H9 (cell line): ENCODE data around the gene C4orf51. TPM values are rescaled to one million over a fixed set of nuclear protein-coding genes. Genes with fewer than 3 reads are reported as not detected.

Experiments used
- DNase-seq: peaks from one replicate; pipeline ENCODE4 v3.0.0-alpha.2; 2017
- H2AFZ ChIP-seq: one replicate; pipeline ENCODE4 v1.6.1; 2013; ENCODE audit warnings: mild to moderate bottlenecking, low read length, control low read depth, moderate library complexity
- H2AK5ac ChIP-seq: 2 replicates; pipeline ENCODE4 v1.6.1; 2013; ENCODE audit warnings: low read length, control low read depth, mixed read lengths; ENCODE audit not compliant: insufficient read length
- H2BK120ac ChIP-seq: one replicate; pipeline ENCODE4 v1.6.1; 2013; ENCODE audit warnings: low read depth, mild to moderate bottlenecking, low read length, control low read depth, inconsistent platforms; ENCODE audit not compliant: poor library complexity, severe bottlenecking
- H2BK12ac ChIP-seq: 2 replicates; pipeline ENCODE4 v1.6.1; 2013; ENCODE audit warnings: low read length, control low read depth, mixed read lengths, low read depth; ENCODE audit not compliant: insufficient read length
- H2BK15ac ChIP-seq: 2 replicates; pipeline ENCODE4 v1.6.1; 2013; ENCODE audit warnings: low read depth, low read length, control low read depth
- H2BK20ac ChIP-seq: one replicate; pipeline ENCODE4 v1.6.1; 2013; ENCODE audit warnings: low read depth, mild to moderate bottlenecking, low read length, control low read depth, inconsistent platforms; ENCODE audit not compliant: poor library complexity, severe bottlenecking
- H2BK5ac ChIP-seq: 2 replicates; pipeline ENCODE4 v1.6.1; 2013; ENCODE audit warnings: low read length, control low read depth, mixed read lengths; ENCODE audit not compliant: insufficient read length
- H3K14ac ChIP-seq: 2 replicates; pipeline ENCODE4 v1.6.1; 2013; ENCODE audit warnings: low read length, control low read depth; ENCODE audit not compliant: insufficient read depth
- H3K18ac ChIP-seq: 2 replicates; pipeline ENCODE4 v1.6.1; 2013; ENCODE audit warnings: low read depth, mild to moderate bottlenecking, mixed read lengths, low read length, control low read depth; ENCODE audit not compliant: insufficient read length
- H3K23ac ChIP-seq: 2 replicates; pipeline ENCODE4 v1.6.1; 2013; ENCODE audit warnings: low read length, control low read depth, mixed read lengths, low read depth; ENCODE audit not compliant: insufficient read length
- H3K23me2 ChIP-seq: 2 replicates; pipeline ENCODE4 v1.6.1; 2013; ENCODE audit warnings: low read depth, mild to moderate bottlenecking, mixed read lengths, low read length, control low read depth; ENCODE audit not compliant: insufficient read length, poor library complexity, severe bottlenecking
- H3K27ac ChIP-seq: 2 replicates; pipeline ENCODE4 v1.5.1; 2013; ENCODE audit warnings: low read length, control low read depth, mixed read lengths, low read depth; ENCODE audit not compliant: insufficient read length
- H3K27me3 ChIP-seq: 2 replicates; pipeline ENCODE4 v1.6.1; 2013; ENCODE audit warnings: low read length, control low read depth, inconsistent platforms; ENCODE audit not compliant: insufficient read depth
- H3K4ac ChIP-seq: 2 replicates; pipeline ENCODE4 v1.6.1; 2013; ENCODE audit warnings: low read depth, mild to moderate bottlenecking, control low read depth, inconsistent platforms, low read length, moderate library complexity
- H3K4me1 ChIP-seq: 2 replicates; pipeline ENCODE4 v1.6.1; 2013; ENCODE audit warnings: low read length, control low read depth, inconsistent platforms; ENCODE audit not compliant: insufficient read depth
- H3K4me2 ChIP-seq: 2 replicates; pipeline ENCODE4 v1.6.1; 2013; ENCODE audit warnings: low read length, control low read depth, mixed read lengths; ENCODE audit not compliant: insufficient read length, insufficient read depth
- H3K56ac ChIP-seq: 2 replicates; pipeline ENCODE4 v1.6.1; 2013; ENCODE audit warnings: low read depth, mild to moderate bottlenecking, mixed read lengths, low read length, control low read depth; ENCODE audit not compliant: insufficient read length
- H3K79me1 ChIP-seq: 2 replicates; pipeline ENCODE4 v1.6.1; 2013; ENCODE audit warnings: low read depth, mild to moderate bottlenecking, moderate library complexity, low read length, control low read depth, inconsistent platforms; ENCODE audit not compliant: insufficient read depth, poor library complexity, severe bottlenecking
- H3K79me2 ChIP-seq: 2 replicates; pipeline ENCODE4 v1.6.1; 2013; ENCODE audit warnings: low read length, control low read depth, inconsistent platforms; ENCODE audit not compliant: insufficient read depth
- H3K9ac ChIP-seq: 2 replicates; pipeline ENCODE4 v1.6.1; 2013; ENCODE audit warnings: low read length, control low read depth, mixed read lengths; ENCODE audit not compliant: insufficient read length; ENCODE audit errors: extremely low read depth
- H3K9me3 ChIP-seq: one replicate; pipeline ENCODE4 v1.6.1; 2013; ENCODE audit warnings: low read depth, low read length, inconsistent platforms; ENCODE audit not compliant: control insufficient read depth
- H3T11ph ChIP-seq: one replicate; pipeline ENCODE4 v1.6.1; 2013; ENCODE audit warnings: mild to moderate bottlenecking, low read length, control low read depth, inconsistent platforms
- H4K20me1 ChIP-seq: one replicate; pipeline ENCODE4 v1.6.1; 2013; ENCODE audit not compliant: control insufficient read depth, insufficient read length, insufficient read depth
- H4K5ac ChIP-seq: 2 replicates; pipeline ENCODE4 v1.6.1; 2013; ENCODE audit warnings: low read depth, mild to moderate bottlenecking, mixed read lengths, low read length, control low read depth; ENCODE audit not compliant: insufficient read length
- H4K8ac ChIP-seq: replicated peaks from 2 replicates; pipeline ENCODE4 v1.6.1; 2013; ENCODE audit warnings: low read length, control low read depth, mixed read lengths, low read depth; ENCODE audit not compliant: insufficient read length
- H4K91ac ChIP-seq: 2 replicates; pipeline ENCODE4 v1.6.1; 2013; ENCODE audit warnings: low read depth, mild to moderate bottlenecking, moderate library complexity, mixed read lengths, low read length, control low read depth; ENCODE audit not compliant: insufficient read length
- H3K27ac Mint-ChIP-seq, 3 experiments: 2 replicates in 2 of 3; 3 replicates in 1 of 3; pipeline ENCODE4 v1.8.0; 2020 to 2021; ENCODE audit warnings: mixed read lengths in 3 of 3, mild to moderate bottlenecking in 1 of 3, moderate library complexity in 1 of 3
- H3K27me3 Mint-ChIP-seq: 2 replicates; pipeline ENCODE4 v1.8.0; 2021; ENCODE audit warnings: low read depth, mild to moderate bottlenecking, moderate library complexity, mixed read lengths
- H3K36me3 Mint-ChIP-seq, 3 experiments: 2 replicates in 2 of 3; 3 replicates in 1 of 3; pipeline ENCODE4 v1.8.0; 2020 to 2021; ENCODE audit warnings: low read depth in 3 of 3, mixed read lengths in 3 of 3; ENCODE audit not compliant: insufficient read depth in 1 of 3
- H3K4me1 Mint-ChIP-seq, 2 experiments: 2 replicates each; pipeline ENCODE4 v1.8.0; 2020; ENCODE audit warnings: mixed read lengths in 2 of 2
- H3K4me3 Mint-ChIP-seq, 2 experiments: 2 replicates in 1 of 2; 3 replicates in 1 of 2; pipeline ENCODE4 v1.8.0; 2020 to 2021; ENCODE audit warnings: mild to moderate bottlenecking in 2 of 2, mixed read lengths in 2 of 2, moderate library complexity in 1 of 2
- H3K9me3 Mint-ChIP-seq, 2 experiments: 2 replicates in 1 of 2; 3 replicates in 1 of 2; pipeline ENCODE4 v1.8.0; 2020; ENCODE audit warnings: mild to moderate bottlenecking in 2 of 2, mixed read lengths in 2 of 2, moderate library complexity in 1 of 2
- CTCF ChIP-seq: fragments of 200-600 bp; sonication (generic); conservative IDR thresholded peaks from 3 replicates; pipeline ENCODE4 v1.8.0; 2021; ENCODE audit warnings: antibody characterized with exemption, mild to moderate bottlenecking
- WGBS: extraction: QIAGEN DNeasy Blood & Tissue Kit; methylation state at CpG from one replicate; pipeline ENCODE4 v1.1.7; 2013; ENCODE audit warnings: missing lambda C conversion rate, low lambda C conversion rate, mixed read lengths; ENCODE audit not compliant: insufficient read length; ENCODE audit errors: extremely low coverage; 5-methylcytosine and 5-hydroxymethylcytosine counted together
- total RNA-seq: library from RNA; stranded (reverse); gene quantifications from 2 replicates; pipeline ENCODE4 v1.2.1, GENCODE V29; 2021

Gene C4orf51
- total RNA-seq, 1 experiment from 2014 or later: 6.0 TPM

GRCh38 chr4:145716661-145717200 lies 36.8 kb downstream of the C4orf51 start:
- no peak overlapping the region for H3K4me2 ChIP-seq
- H4K5ac ChIP-seq: no peak overlapping the region
- WGBS: no CpG with 5 or more reads among the region's 1 CpG
- peaks cover 0 to 32% (median 1%) of the 10 kb centered on the region in 3 experiments; a peak in 3 of 7 replicates for H3K36me3 Mint-ChIP-seq
- H3K4me3 Mint-ChIP-seq: no peak overlapping the region
- H3K23ac ChIP-seq: no peak overlapping the region
- no peak overlapping the region for H2AFZ ChIP-seq
- H3K4me1 ChIP-seq: peaks cover 3% of the 10 kb centered on the region; the same call in 1 of the 2 replicates
- no peaks in the 10 kb centered on the region for H3K27me3 Mint-ChIP-seq
- H2BK15ac ChIP-seq: no peak overlapping the region
- no peak for DNase-seq
- H4K8ac ChIP-seq: no peak overlapping the region
- no peak overlapping the region for H3K56ac ChIP-seq
- H4K91ac ChIP-seq: no peak overlapping the region
- H3K9me3 ChIP-seq: no peaks in the 10 kb centered on the region
- H3K27ac ChIP-seq: no peak overlapping the region
- H2BK20ac ChIP-seq: no peak overlapping the region
- peaks cover 12 to 24% of the 10 kb centered on the region in 2 experiments for H3K4me1 Mint-ChIP-seq
- no peak for TF ChIP-seq CTCF
- peaks cover 0 to 3% of the 10 kb centered on the region in 2 experiments; a peak in 1 of 5 replicates for H3K9me3 Mint-ChIP-seq
- no peaks in the 10 kb centered on the region for H3K79me1 ChIP-seq
- H2BK5ac ChIP-seq: no peak overlapping the region
- no peak overlapping the region for H3K18ac ChIP-seq
- no peak overlapping the region for H3T11ph ChIP-seq
- no peak overlapping the region for H3K9ac ChIP-seq
- no peaks in the 10 kb centered on the region for H3K79me2 ChIP-seq
- H3K4ac ChIP-seq: no peak overlapping the region
- H2AK5ac ChIP-seq: no peak overlapping the region
- no peaks in the 10 kb centered on the region for H3K23me2 ChIP-seq
- no peak overlapping the region for H2BK12ac ChIP-seq
- no peaks in the 10 kb centered on the region for H4K20me1 ChIP-seq
- H3K27me3 ChIP-seq: no peaks in the 10 kb centered on the region
- no peak overlapping the region for H2BK120ac ChIP-seq
- H3K27ac Mint-ChIP-seq: no peak overlapping the region
- no peak overlapping the region for H3K14ac ChIP-seq
